B cell (primary cell): Measurements from ENCODE around the gene OSBPL5.
"Not testable (repeated sequence)": the region's sequence is repeated elsewhere in the genome, so short reads cannot be mapped to it uniquely, and the experiment has no call there.

Source experiments
- EZH2 ChIP-seq: IDR thresholded peaks from 2 replicates; pipeline ENCODE4 v1.6.1; 2012; ENCODE audit warnings: borderline replicate concordance, low read depth, mild to moderate bottlenecking, moderate library complexity, low read length; ENCODE audit not compliant: insufficient read depth, poor library complexity, severe bottlenecking
- TF ChIP-seq, protein P1 (sequence below): fragments of 200-600 bp; IDR thresholded peaks from one replicate; pipeline ENCODE4 v1.8.0; 2022; ENCODE audit warnings: antibody characterized with exemption, mild to moderate bottlenecking

DNA sequence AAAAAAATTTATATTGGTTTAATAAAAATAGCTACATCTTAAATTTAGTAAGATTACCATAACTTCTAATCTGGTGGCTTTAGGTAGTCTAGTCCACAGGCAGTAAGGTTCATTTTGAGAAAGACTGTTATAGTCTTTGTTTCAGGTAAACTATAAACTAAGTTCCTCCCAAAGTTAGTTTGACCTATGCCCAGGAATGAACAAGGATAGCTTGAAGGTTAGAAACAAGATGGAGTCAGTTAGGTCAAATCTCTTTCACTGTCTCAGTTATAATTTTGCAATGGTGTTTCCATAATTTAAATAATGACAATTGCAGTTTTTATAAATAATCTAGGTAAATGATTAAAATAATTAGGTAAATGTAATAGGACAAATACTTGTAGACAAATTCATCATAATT, 51.4 kb downstream of the OSBPL5 start:
- TF ChIP-seq, protein P1, sequence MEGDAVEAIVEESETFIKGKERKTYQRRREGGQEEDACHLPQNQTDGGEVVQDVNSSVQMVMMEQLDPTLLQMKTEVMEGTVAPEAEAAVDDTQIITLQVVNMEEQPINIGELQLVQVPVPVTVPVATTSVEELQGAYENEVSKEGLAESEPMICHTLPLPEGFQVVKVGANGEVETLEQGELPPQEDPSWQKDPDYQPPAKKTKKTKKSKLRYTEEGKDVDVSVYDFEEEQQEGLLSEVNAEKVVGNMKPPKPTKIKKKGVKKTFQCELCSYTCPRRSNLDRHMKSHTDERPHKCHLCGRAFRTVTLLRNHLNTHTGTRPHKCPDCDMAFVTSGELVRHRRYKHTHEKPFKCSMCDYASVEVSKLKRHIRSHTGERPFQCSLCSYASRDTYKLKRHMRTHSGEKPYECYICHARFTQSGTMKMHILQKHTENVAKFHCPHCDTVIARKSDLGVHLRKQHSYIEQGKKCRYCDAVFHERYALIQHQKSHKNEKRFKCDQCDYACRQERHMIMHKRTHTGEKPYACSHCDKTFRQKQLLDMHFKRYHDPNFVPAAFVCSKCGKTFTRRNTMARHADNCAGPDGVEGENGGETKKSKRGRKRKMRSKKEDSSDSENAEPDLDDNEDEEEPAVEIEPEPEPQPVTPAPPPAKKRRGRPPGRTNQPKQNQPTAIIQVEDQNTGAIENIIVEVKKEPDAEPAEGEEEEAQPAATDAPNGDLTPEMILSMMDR: not testable (repeated sequence)
- not testable (repeated sequence) for TF ChIP-seq EZH2
